Hepatocyte (in vitro differentiated cells): ENCODE data around the gene SAPCD1.

Source experiments
- EZH2 ChIP-seq: fragments of 200-600 bp; sonication (generic); IDR thresholded peaks from 2 replicates; pipeline ENCODE4 v1.6.1; 2016; ENCODE audit warnings: antibody characterized with exemption, mild to moderate bottlenecking, borderline replicate concordance
- EZH2phosphoT487 ChIP-seq: fragments of 200-600 bp; sonication (generic); IDR thresholded peaks from one replicate; pipeline ENCODE4 v1.6.1; 2018; ENCODE audit warnings: antibody characterized with exemption, mild to moderate bottlenecking, low read depth, moderate library complexity; ENCODE audit not compliant: unreplicated experiment, severe bottlenecking
- TF ChIP-seq, protein P1 (sequence below): fragments of 200-600 bp; sonication (generic); IDR thresholded peaks from 2 replicates; pipeline ENCODE4 v1.5.1; 2016; ENCODE audit warnings: antibody characterized with exemption, mild to moderate bottlenecking; ENCODE audit not compliant: poor library complexity

GRCh38 chr6:31739639-31740396 lies 22.6 kb upstream of the SAPCD1 start, which contains the start of gene MSH5:
- TF ChIP-seq, protein P1, sequence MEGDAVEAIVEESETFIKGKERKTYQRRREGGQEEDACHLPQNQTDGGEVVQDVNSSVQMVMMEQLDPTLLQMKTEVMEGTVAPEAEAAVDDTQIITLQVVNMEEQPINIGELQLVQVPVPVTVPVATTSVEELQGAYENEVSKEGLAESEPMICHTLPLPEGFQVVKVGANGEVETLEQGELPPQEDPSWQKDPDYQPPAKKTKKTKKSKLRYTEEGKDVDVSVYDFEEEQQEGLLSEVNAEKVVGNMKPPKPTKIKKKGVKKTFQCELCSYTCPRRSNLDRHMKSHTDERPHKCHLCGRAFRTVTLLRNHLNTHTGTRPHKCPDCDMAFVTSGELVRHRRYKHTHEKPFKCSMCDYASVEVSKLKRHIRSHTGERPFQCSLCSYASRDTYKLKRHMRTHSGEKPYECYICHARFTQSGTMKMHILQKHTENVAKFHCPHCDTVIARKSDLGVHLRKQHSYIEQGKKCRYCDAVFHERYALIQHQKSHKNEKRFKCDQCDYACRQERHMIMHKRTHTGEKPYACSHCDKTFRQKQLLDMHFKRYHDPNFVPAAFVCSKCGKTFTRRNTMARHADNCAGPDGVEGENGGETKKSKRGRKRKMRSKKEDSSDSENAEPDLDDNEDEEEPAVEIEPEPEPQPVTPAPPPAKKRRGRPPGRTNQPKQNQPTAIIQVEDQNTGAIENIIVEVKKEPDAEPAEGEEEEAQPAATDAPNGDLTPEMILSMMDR, result no peak
- no peak for TF ChIP-seq EZH2phosphoT487
- no peak for TF ChIP-seq EZH2
